ENCODE data around the gene DMRTA2.

The DMRTA2 gene

GRCh38 chr1:50424045-50424883, 1.0 kb upstream of the DMRTA2 start:
- in situ Hi-C loops (cut with MboI; ENCODE audit: low sequenced_read_pairs): no loop called here

- in situ Hi-C loops (cut with MboI; ENCODE audit: low sequenced_read_pairs): no loop called here
These were observed 392 bp upstream of the DMRTA2 start for GRCh38 chr1:50423670-50424000.

- in situ Hi-C loops (cut with MboI; ENCODE audit: low sequenced_read_pairs): no loop called here
These were observed 633 bp downstream of the DMRTA2 start for GRCh38 chr1:50422675-50422945.

DNA sequence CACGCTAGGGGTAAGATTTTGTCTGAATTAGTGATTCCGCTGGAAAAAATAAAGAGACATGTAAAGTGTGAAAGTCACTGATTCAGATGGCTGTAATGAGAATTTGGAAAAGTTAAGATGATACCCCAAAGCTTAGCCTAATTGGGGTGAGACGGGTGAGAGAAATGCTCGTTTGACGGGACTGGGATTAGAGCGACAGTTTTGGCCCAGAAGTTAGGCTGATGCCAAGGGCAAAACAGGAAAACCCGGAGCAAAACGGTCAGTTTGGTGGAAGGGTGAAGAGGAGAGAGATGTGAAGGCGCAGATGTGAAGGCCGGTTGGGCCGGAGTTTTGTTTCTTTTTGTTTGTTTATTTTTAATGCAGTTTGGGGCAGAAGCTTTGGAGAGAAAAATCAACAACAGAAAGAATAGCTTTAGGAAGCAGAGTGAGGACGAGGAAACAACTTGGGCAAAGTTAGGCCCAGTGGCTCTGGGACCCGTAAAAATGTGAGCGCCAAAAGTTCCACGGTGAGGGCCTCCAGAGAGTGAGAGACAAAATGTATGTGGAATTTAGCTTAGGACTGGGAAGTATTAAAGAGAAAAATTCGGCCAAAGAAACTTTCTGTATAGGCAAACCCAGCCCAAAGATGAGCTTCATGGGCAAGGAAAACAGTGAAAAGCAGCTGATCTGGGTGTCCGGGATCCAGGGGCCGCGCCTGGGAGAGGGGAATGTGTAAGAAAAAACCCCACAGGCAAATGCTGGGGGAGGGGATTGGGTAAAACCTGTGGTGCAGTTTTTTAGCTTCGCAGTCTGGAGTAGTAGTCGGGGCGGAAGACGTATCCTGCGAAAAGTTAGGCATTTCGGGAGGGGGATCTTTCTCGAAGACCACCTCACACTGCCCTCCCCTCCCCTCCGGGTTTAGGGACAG, 1.2 kb downstream of the DMRTA2 start:
- in situ Hi-C loops (cut with MboI; ENCODE audit: low sequenced_read_pairs): no loop called here

DNA sequence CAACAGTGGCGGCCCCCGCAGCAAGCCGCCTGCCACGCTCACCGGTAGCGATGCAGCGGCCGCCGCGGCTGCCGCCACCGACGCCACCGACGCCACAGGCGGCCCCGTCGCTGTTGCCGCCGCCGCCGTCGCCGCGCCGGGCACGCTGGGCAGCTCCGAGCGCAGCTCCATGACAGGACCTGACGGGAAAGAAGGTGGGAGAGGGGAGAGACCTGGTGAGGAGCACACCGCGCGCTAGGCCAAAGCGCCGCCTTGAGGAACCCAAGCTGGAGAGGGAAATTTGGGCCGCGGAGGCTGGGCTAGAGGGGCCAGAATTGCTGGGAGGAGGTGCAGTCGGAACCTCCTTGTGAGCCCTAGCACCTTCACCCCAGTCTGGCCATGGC, 1.9 kb downstream of the DMRTA2 start:
- in situ Hi-C loops (cut with MboI; ENCODE audit: low sequenced_read_pairs): no loop called here

GRCh38 chr1:50420689-50421365, 2.4 kb downstream of the DMRTA2 start:
- in situ Hi-C loops (cut with MboI; ENCODE audit: low sequenced_read_pairs): no loop called here

DNA sequence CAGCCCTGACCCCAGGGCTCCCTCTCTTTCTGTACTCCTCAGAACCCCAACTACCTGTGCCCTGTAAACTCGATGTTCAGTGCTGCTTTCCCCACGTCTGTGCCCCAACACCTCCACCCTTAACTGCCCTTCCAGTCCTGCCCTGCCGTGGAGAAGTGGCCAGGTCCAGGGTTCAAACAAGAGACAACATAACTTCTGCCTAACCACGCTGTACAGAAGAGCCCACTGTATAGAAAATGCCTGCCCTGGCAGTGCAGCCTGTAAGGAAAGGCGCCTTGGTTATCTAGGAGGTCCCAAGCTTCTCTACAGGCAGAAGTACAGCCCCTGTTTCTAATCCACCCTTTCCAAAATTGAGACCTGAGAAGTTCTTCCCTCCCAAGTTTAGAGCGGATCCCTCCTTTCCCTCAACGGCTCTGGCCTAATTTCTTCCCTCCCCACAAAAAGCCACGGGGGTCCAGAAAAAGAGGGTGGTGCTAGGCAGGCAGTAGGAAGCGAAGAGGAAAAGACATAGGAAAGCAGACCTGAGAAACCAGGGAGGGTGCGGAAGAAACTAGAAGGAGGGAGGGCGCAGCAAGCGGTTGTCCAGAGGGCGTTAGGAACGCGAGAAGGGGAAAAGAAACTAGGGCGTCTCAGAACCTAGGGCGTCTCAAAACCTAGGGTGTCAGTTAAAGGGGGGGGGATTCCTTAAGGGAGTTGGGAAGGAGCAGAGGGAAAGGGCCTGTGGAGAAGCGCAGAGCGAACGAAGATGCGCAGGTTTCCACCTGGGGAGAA, 3.2 kb downstream of the DMRTA2 start:
- in situ Hi-C loops (cut with MboI; ENCODE audit: low sequenced_read_pairs): no loop called here

- in situ Hi-C loops (cut with MboI; ENCODE audit: low sequenced_read_pairs): no loop called here
These were observed 3.9 kb downstream of the DMRTA2 start for GRCh38 chr1:50419192-50419906.

GRCh38 chr1:50418600-50419109, 4.6 kb downstream of the DMRTA2 start:
- in situ Hi-C loops (cut with MboI; ENCODE audit: low sequenced_read_pairs): no loop called here

- in situ Hi-C loops (cut with MboI; ENCODE audit: low sequenced_read_pairs): no loop called here
These were observed 5.2 kb downstream of the DMRTA2 start for GRCh38 chr1:50417946-50418599.

DNA sequence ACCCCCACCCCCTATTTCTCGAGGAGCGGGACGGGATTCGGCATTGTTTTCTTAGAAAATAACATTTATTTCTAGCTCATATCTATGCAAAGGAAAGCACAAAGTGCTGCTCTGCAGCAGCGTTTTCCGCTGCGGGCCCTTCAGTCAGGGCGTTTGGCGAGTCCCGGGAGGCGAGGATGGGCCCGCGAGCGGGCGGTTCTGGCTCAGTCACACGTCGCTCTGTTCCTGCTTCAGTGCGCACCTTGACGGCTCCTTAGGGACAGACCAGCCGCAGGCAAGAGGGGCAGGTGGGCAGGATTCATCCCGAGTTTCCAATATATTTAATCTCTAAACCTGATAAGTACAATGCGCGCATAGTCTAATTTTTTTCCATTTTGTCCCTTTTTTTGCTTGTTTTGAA, 5.7 kb downstream of the DMRTA2 start:
- in situ Hi-C loops (cut with MboI; ENCODE audit: low sequenced_read_pairs): no loop called here

DNA sequence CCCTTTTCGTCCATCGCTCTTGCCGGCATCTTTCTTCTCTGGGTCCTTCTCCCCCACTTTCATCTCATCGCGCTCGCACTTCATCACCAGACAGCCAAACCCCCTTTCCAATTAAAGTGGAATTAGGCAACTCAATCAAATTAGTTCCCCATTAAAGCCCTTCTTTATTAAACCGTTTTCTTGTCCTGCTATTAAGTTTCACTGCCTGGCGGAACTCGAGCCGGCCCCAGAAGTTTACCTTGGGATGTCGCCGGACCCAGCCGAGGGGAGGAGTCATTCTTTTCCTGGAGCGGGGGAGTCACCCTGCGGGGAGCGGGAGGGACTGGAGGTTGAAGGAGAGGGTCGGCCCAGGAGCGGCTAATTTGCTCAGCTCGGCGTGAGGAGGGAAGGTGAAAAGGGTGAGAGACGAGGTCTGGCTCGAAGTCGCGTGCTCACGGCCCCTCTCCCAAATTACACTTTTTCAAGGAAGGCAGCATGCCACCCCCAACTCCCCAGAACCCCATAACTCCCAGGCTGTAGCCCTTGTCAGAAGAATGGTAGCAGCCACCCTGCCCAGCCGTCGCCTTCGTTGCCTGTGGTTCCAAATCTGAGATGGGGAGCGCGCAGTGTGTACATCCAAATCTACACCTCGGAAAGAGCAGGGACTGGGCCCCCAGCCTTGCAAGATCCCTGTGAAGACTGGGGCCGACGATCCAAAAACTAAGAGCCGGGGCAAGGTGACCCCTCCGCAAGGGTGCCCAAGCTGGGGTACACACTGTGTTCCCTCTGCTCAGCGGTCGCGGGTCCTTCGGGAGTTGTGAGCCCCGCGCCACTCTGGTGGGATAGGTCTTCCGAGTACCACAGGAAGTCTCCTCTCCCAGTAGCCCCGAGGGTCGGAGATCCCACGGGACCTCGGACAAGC, 6.4 kb downstream of the DMRTA2 start:
- in situ Hi-C loops (cut with MboI; ENCODE audit: low sequenced_read_pairs): no loop called here

GRCh38 chr1:50416150-50416527, 7.1 kb downstream of the DMRTA2 start:
- in situ Hi-C loops (cut with MboI; ENCODE audit: low sequenced_read_pairs): no loop called here

DNA sequence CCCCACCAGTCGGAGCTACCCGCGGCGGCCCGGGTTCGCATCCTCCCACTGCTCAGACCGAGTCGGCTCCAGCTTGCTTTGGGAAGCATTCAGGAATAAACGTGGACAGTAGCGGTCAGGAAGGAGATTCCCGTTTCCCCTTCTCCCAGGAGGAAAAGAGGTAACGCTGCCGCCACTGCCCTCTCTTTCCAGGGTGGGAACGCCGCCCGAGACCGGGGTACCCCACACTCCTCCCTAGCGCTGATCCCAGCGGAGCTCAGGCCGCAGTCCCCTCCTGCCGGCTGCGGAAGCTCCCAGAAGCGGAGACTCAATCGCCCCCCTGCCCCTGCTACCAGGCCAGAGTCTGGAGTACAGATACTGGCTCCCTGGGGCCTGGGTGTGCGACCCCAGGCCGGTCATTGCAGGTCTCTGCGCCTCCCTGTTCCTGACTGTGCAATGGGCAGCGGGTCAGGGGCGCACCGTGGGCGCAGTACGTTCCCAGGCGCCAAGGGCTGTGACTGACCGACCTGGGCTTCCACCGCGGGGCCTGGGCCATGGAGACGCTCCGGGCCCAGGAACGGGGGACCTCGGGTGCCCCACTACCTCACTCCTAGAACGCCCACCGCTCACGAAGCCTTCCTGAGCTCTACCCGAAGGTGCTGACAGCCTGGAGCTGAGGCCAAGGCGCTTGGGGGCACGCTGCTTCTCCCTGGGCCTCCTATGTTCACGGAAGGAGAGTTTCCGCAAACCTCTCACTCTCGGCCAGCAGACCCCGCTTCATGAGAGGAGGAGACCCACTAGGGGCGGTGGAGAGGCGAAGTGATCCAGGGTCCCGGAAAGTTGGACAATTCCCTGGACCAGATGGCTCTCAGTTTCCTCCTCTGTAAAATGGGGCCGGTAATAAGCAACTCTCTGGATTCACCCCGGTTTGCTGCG, 7.8 kb downstream of the DMRTA2 start:
- in situ Hi-C loops (cut with MboI; ENCODE audit: low sequenced_read_pairs): no loop called here

DNA sequence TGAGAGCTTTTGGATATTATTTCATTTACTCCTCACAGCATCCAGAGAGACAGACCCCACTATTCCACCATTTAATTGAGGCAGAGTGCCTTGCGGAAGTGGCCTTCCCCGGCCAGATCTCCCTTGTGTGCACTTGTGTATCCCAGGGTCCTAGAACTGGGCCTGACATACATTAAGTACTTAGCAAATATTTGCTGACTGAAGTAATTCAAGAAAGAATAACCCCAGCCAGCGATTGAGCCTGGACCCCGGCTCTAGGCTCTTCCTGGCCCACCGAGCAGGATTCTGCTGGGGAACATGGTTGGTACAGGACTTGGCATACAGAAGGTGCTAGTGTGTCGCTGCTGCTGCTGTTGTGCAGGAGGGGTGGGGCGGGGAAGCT, 8.4 kb downstream of the DMRTA2 start:
- in situ Hi-C loops (cut with MboI; ENCODE audit: low sequenced_read_pairs): no loop called here

- in situ Hi-C loops (cut with MboI; ENCODE audit: low sequenced_read_pairs): no loop called here
These were observed 10.3 kb downstream of the DMRTA2 start for GRCh38 chr1:50412813-50413476.

DNA sequence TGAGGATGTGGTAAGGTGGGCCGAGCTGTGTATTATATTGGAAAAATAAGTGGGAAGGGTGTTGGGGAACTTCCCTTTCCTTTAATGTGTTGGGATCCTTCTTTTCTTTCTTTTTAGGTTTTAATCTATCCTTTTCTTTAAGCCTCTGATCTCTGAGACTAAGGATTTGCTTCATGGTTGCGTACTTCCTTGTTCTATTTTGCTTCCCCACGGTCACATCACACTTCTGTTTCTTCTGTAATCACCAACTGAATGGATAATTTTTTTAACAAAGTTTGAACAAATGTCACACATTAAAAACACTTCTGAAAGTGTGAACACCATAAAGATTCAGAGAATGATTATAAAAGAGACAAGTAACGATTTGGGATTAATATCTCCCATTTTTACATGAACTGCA, 17.4 kb downstream of the DMRTA2 start:
- in situ Hi-C loops (cut with MboI; ENCODE audit: low sequenced_read_pairs): no loop called here

All from HL-60/S4 (cell line).